HepG2 (cell line): ENCODE results near the gene ZNF184. TPM values are rescaled to one million over a fixed set of nuclear protein-coding genes. Genes with fewer than 3 reads are reported as not detected.
A peak's percentile ranks its signal among the peaks of the same experiment; 100 is the strongest.

ENCODE experiments used
- BCL6 ChIP-seq: IDR thresholded peaks from 2 replicates; pipeline ENCODE4 v1.6.1; 2016; ENCODE audit warnings: missing genetic modification reagents, missing compliant biosample characterization
- GATAD1 ChIP-seq: IDR thresholded peaks from 2 replicates; pipeline ENCODE4 v1.6.1; 2016; ENCODE audit warnings: missing genetic modification reagents, missing compliant biosample characterization
- JUND ChIP-seq: sonication (generic); formaldehyde crosslinking; IDR thresholded peaks from 2 replicates; pipeline ENCODE4 v1.8.0; 2022; ENCODE audit warnings: mild to moderate bottlenecking, missing genetic modification reagents
- KAT7 ChIP-seq: IDR thresholded peaks from 2 replicates; pipeline ENCODE4 v1.6.1; 2018; ENCODE audit warnings: borderline replicate concordance, missing compliant biosample characterization
- MAZ ChIP-seq, 2 experiments: sonication (generic) in 1 of 2; formaldehyde crosslinking in 1 of 2; IDR thresholded peaks; 2 replicates each; pipeline versions ENCODE4 v1.5.0 to v1.6.1; 2012 to 2020; ENCODE audit warnings: low read depth in 2 of 2, mild to moderate bottlenecking in 2 of 2, borderline replicate concordance in 1 of 2, improper control_type of control experiment in 1 of 2, low read length in 1 of 2, missing genetic modification reagents in 1 of 2, moderate library complexity in 1 of 2
- PHF5A ChIP-seq: IDR thresholded peaks from one replicate; pipeline ENCODE4 v1.6.1; 2018; ENCODE audit warnings: low read depth, missing genetic modification reagents; ENCODE audit not compliant: unreplicated experiment
- TARDBP ChIP-seq: sonication (generic); formaldehyde crosslinking; IDR thresholded peaks from 2 replicates; pipeline ENCODE4 v1.8.0; 2022; ENCODE audit warnings: mild to moderate bottlenecking, missing genetic modification reagents
- ZMYM3 ChIP-seq: sonication (generic); formaldehyde crosslinking; IDR thresholded peaks from 2 replicates; pipeline ENCODE4 v1.5.1; 2020; ENCODE audit warnings: mild to moderate bottlenecking, missing genetic modification reagents
- ZNF251 ChIP-seq: sonication (generic); formaldehyde crosslinking; IDR thresholded peaks from 2 replicates; pipeline ENCODE4 v1.9.0; 2021; ENCODE audit warnings: mild to moderate bottlenecking, missing genetic modification reagents
- ZNF383 ChIP-seq: sonication (generic); formaldehyde crosslinking; IDR thresholded peaks from 2 replicates; pipeline ENCODE4 v1.4.0; 2020; ENCODE audit warnings: missing genetic modification reagents, mild to moderate bottlenecking, borderline replicate concordance
- ZNF598 ChIP-seq: sonication (generic); formaldehyde crosslinking; IDR thresholded peaks from 2 replicates; pipeline ENCODE4 v1.5.1; 2020; ENCODE audit warnings: mild to moderate bottlenecking, missing genetic modification reagents, borderline replicate concordance
- polyA plus RNA-seq, 8 experiments: library from polyadenylated mRNA; depleted of rRNA in 3 of 8; stranded (reverse) in 7 of 8; unstranded in 1 of 8; fragments of >200 nt; fragmentation: Illumina TruSeq in 4 of 8; extraction: Trizol in 4 of 8; gene quantifications; 2 replicates each; pipeline versions ENCODE4 v1.2.1 to v1.2.3, GENCODE V29; 2011 to 2016; ENCODE audit warnings: low read depth in 4 of 8, missing spikeins in 1 of 8, mixed read lengths in 1 of 8; ENCODE audit not compliant: insufficient read depth in 1 of 8
- total RNA-seq, 5 experiments: library from RNA; depleted of rRNA; stranded (reverse); fragments of >200 nt; fragmentation: Illumina TruSeq; extraction: Trizol; gene quantifications; 2 replicates each; pipeline ENCODE4 v1.2.3, GENCODE V29; 2016; ENCODE audit warnings: low read depth in 1 of 5
- TF ChIP-seq, protein P1 (sequence below): sonication (generic); formaldehyde crosslinking; conservative IDR thresholded peaks from 2 replicates; pipeline ENCODE4 v1.4.0; 2020; ENCODE audit warnings: mild to moderate bottlenecking, missing genetic modification reagents, moderate library complexity
- TF ChIP-seq, protein P2 (sequence below): sonication (generic); formaldehyde crosslinking; IDR thresholded peaks from 2 replicates; pipeline ENCODE4 v1.8.1; 2023; ENCODE audit warnings: mild to moderate bottlenecking, moderate library complexity, missing genetic modification reagents
- TF ChIP-seq, protein P3 (sequence below): sonication (generic); formaldehyde crosslinking; IDR thresholded peaks from 2 replicates; pipeline ENCODE4 v1.4.0; 2020; ENCODE audit warnings: missing genetic modification reagents
- TF ChIP-seq, protein P4 (sequence below): sonication (generic); formaldehyde crosslinking; IDR thresholded peaks from 2 replicates; pipeline ENCODE4 v1.5.1; 2020; ENCODE audit warnings: mild to moderate bottlenecking, moderate library complexity, missing genetic modification reagents
- TF ChIP-seq, protein P5 (sequence below), 2 experiments: sonication (generic) in 1 of 2; formaldehyde crosslinking in 1 of 2; IDR thresholded peaks; 2 replicates each; pipeline versions ENCODE4 v1.4.0 to v1.6.1; 2018 to 2020; ENCODE audit warnings: missing genetic modification reagents in 2 of 2, borderline replicate concordance in 1 of 2, low read depth in 1 of 2, mild to moderate bottlenecking in 1 of 2, missing biosample characterization in 1 of 2

The ZNF184 gene
- total and polyA plus RNA-seq, 2 of the 13 experiments (the other 11 are each of a cell fraction or from before 2014, with no cell fraction given): 2.1 to 10.1 TPM

DNA sequence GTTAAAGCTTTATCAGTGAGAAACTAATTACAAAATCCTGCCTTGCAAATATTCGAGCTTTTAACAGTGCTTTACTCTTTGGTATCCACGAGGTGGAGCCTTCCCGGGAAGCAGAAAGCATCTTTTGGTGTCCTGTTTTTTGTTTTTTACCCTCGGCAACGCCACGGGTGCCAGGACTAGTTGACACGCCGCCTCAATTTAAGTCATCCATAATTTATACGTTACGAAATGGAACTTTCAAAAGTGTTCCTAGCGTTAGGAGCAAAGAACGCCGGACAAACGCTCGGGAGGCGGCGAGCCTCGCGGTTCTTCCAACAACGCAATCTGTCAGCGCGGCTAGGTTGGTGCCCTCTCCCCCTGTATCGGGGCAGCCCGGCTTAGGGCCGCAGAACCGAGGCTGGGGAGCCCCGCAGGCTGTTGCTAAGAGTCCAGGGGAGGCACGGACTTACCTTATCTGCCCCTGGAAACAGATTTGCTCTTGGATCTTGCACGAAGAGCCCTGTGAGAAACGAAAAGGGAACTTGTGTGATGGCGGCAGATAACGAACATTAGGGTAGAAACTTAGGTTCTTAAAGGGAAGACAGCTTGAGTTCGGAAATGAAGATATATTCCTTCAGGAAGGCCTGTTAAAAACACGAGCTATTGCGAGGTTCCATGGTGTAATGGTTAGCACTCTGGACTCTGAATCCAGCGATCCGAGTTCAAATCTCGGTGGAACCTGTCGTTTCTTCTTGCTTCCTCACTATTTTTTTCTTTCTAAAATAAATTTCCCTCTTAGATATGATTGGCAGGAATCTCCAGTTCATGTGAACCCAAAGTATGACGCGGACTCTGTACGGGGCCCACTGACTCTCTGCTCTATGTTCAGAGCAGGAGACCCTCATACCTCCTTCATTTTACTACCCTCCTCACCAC is 46.2 kb upstream of the ZNF184 start (continued):
- TF ChIP-seq, protein P1, sequence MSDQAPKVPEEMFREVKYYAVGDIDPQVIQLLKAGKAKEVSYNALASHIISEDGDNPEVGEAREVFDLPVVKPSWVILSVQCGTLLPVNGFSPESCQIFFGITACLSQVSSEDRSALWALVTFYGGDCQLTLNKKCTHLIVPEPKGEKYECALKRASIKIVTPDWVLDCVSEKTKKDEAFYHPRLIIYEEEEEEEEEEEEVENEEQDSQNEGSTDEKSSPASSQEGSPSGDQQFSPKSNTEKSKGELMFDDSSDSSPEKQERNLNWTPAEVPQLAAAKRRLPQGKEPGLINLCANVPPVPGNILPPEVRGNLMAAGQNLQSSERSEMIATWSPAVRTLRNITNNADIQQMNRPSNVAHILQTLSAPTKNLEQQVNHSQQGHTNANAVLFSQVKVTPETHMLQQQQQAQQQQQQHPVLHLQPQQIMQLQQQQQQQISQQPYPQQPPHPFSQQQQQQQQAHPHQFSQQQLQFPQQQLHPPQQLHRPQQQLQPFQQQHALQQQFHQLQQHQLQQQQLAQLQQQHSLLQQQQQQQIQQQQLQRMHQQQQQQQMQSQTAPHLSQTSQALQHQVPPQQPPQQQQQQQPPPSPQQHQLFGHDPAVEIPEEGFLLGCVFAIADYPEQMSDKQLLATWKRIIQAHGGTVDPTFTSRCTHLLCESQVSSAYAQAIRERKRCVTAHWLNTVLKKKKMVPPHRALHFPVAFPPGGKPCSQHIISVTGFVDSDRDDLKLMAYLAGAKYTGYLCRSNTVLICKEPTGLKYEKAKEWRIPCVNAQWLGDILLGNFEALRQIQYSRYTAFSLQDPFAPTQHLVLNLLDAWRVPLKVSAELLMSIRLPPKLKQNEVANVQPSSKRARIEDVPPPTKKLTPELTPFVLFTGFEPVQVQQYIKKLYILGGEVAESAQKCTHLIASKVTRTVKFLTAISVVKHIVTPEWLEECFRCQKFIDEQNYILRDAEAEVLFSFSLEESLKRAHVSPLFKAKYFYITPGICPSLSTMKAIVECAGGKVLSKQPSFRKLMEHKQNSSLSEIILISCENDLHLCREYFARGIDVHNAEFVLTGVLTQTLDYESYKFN (CRISPR knock-in tag): no peak
- TF ChIP-seq ZNF251 (no peak), BCL6 (CRISPR knock-in tag) (peak; percentile 49; the same call in 1 of the 2 replicates), KAT7 (CRISPR knock-in tag) (peak; percentile 65; the same call in 1 of the 2 replicates), ZNF383 (CRISPR knock-in tag) (0 out of 2 replicates have a peak, but pooled peaks have one; percentile 36), JUND (CRISPR knock-in tag) (peak; percentile 58; the same call in 1 of the 2 replicates), ZMYM3 (CRISPR knock-in tag) (peak; percentile 54; the same call in 1 of the 2 replicates), TARDBP (CRISPR knock-in tag) (peak; percentile 74; the same call in 1 of the 2 replicates), MAZ (IDR thresholded peaks at IDR 0.05; ENCODE audit: borderline replicate concordance, low read depth, low read length) (no peak), MAZ (CRISPR knock-in tag; IDR thresholded peaks at IDR 0.05; ENCODE audit: low read depth) (peak; percentile 42; the same call in 1 of the 2 replicates), GATAD1 (peak; percentile 63; the same call in 1 of the 2 replicates), ZNF598 (CRISPR knock-in tag) (peak; percentile 42; the same call in 1 of the 2 replicates), PHF5A (CRISPR knock-in tag) (peak; percentile 48)
- TF ChIP-seq, protein P2, sequence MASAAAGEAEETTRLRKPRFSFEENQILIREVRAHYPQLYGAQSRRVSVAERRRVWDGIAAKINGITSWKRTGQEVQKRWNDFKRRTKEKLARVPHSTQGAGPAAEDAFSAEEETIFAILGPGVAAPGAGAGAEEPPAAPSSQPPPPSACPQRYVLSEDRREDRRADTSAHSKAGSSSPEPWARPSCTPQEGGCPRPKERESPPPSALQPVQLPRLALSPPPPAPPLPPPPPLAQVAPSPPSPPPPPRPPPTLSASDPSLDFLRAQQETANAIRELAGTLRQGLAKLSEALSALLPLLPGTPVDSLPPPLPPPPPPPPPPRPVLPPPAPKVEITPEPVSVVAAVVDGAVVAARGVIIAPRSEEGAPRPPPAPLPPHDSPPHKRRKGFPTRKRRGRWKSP (CRISPR knock-in tag): peak; percentile 50; the same call in 1 of the 2 replicates
- TF ChIP-seq, protein P3, sequence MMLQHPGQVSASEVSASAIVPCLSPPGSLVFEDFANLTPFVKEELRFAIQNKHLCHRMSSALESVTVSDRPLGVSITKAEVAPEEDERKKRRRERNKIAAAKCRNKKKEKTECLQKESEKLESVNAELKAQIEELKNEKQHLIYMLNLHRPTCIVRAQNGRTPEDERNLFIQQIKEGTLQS (CRISPR knock-in tag): no peak
- TF ChIP-seq, protein P4, sequence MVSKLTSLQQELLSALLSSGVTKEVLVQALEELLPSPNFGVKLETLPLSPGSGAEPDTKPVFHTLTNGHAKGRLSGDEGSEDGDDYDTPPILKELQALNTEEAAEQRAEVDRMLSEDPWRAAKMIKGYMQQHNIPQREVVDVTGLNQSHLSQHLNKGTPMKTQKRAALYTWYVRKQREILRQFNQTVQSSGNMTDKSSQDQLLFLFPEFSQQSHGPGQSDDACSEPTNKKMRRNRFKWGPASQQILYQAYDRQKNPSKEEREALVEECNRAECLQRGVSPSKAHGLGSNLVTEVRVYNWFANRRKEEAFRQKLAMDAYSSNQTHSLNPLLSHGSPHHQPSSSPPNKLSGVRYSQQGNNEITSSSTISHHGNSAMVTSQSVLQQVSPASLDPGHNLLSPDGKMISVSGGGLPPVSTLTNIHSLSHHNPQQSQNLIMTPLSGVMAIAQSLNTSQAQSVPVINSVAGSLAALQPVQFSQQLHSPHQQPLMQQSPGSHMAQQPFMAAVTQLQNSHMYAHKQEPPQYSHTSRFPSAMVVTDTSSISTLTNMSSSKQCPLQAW: peak; percentile 84; the same call in 1 of the 2 replicates
- TF ChIP-seq, protein P5, sequence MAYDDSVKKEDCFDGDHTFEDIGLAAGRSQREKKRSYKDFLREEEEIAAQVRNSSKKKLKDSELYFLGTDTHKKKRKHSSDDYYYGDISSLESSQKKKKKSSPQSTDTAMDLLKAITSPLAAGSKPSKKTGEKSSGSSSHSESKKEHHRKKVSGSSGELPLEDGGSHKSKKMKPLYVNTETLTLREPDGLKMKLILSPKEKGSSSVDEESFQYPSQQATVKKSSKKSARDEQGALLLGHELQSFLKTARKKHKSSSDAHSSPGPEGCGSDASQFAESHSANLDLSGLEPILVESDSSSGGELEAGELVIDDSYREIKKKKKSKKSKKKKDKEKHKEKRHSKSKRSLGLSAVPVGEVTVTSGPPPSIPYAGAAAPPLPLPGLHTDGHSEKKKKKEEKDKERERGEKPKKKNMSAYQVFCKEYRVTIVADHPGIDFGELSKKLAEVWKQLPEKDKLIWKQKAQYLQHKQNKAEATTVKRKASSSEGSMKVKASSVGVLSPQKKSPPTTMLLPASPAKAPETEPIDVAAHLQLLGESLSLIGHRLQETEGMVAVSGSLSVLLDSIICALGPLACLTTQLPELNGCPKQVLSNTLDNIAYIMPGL (CRISPR knock-in tag; IDR thresholded peaks at IDR 0.05; ENCODE audit: borderline replicate concordance in 1 of 2, low read depth in 1 of 2): peak; percentile 96 to 98
